CD4-positive, alpha-beta T cell (primary cell): ENCODE results near the gene YBX1. TPM values are rescaled to one million over a fixed set of nuclear protein-coding genes. Genes with fewer than 3 reads are reported as not detected.

Source experiments
- ATAC-seq: fragments of 200-7000 bp; cut with Tn5 transposase; one replicate; pipeline ENCODE4 v1.10.0; 2022; ENCODE audit warnings: mild to moderate bottlenecking; ENCODE audit not compliant: poor library complexity
- CTCF ChIA-PET: fragments of 350-600 bp; sonication (Branson Sonifier 250); formaldehyde crosslinking; loops from one replicate; lab custom pipeline; 2021; ENCODE audit warnings: antibody characterized with exemption, inconsistent platforms; lab: Charles Lee
- POLR2A ChIA-PET: fragments of 350-600 bp; sonication (Branson Sonifier 250); formaldehyde crosslinking; loops from one replicate; lab custom pipeline; 2021; ENCODE audit warnings: antibody characterized with exemption, inconsistent platforms; lab: Charles Lee
- DNase-seq, 14 experiments: peaks; one replicate each; pipeline ENCODE4 v3.0.0-alpha.2; 2013 to 2020; ENCODE audit warnings: mixed read lengths in 2 of 14
- H3K27ac ChIP-seq, 2 donors: one replicate each; pipeline versions ENCODE4 v1.5.1 to v1.7.0; 2013; ENCODE audit warnings: low read length in 2 of 2, low read depth in 1 of 2, mild to moderate bottlenecking in 1 of 2
- H3K27me3 ChIP-seq, 2 experiments: 1 replicate in 1 of 2; 2 replicates in 1 of 2; pipeline versions ENCODE4 v1.6.1 to v1.7.0; 2013; ENCODE audit warnings: low read length in 2 of 2, control low read depth in 1 of 2, mild to moderate bottlenecking in 1 of 2, moderate library complexity in 1 of 2; ENCODE audit not compliant: insufficient read depth in 2 of 2, control insufficient read depth in 1 of 2
- H3K36me3 ChIP-seq: one replicate; pipeline ENCODE4 v1.6.1; 2013; ENCODE audit warnings: low read length, control low read depth; ENCODE audit not compliant: insufficient read depth
- H3K4me1 ChIP-seq: one replicate; pipeline ENCODE4 v1.6.1; 2013; ENCODE audit warnings: low read length, control low read depth; ENCODE audit not compliant: insufficient read depth
- H3K4me3 ChIP-seq: one replicate; pipeline ENCODE4 v1.5.1; 2013; ENCODE audit warnings: mild to moderate bottlenecking, low read length, moderate library complexity
- H3K9me3 ChIP-seq, 2 experiments: 1 replicate in 1 of 2; 2 replicates in 1 of 2; pipeline versions ENCODE4 v1.6.1 to v1.7.0; 2013; ENCODE audit warnings: low read length in 2 of 2, mild to moderate bottlenecking in 2 of 2, control low read depth in 1 of 2, moderate library complexity in 1 of 2; ENCODE audit not compliant: control insufficient read depth in 1 of 2, insufficient read depth in 1 of 2
- H3K27ac Mint-ChIP-seq: one replicate; pipeline ENCODE4 v1.8.0; 2020; ENCODE audit warnings: mixed read lengths
- H3K27me3 Mint-ChIP-seq: one replicate; pipeline ENCODE4 v1.8.0; 2021; ENCODE audit warnings: mixed read lengths
- H3K36me3 Mint-ChIP-seq: one replicate; pipeline ENCODE4 v1.8.0; 2021; ENCODE audit warnings: low read depth, mixed read lengths
- H3K4me1 Mint-ChIP-seq: one replicate; pipeline ENCODE4 v1.8.0; 2021; ENCODE audit warnings: low read depth, mixed read lengths
- H3K4me3 Mint-ChIP-seq: one replicate; pipeline ENCODE4 v1.8.0; 2020; ENCODE audit warnings: mild to moderate bottlenecking, mixed read lengths
- H3K9me3 Mint-ChIP-seq: one replicate; pipeline ENCODE4 v1.8.0; 2020; ENCODE audit warnings: mixed read lengths
- intact Hi-C, 2 experiments: fragments of 100-400 bp; cut with DNase I in 1 of 2; cut with micrococcal nuclease in 1 of 2; formaldehyde crosslinking; loops; one replicate each; pipeline versions ENCODE4 v1.15.1 to v1.9.0; 2023 to 2025; cut with DNase I, micrococcal nuclease
- total RNA-seq, 174 experiments: library from RNA in 2 of 174; stranded (reverse) in 2 of 174; gene quantifications; one replicate each; pipeline ENCODE4 v1.2.3 and lab custom pipeline; 2021 to 2026
- TF ChIP-seq, protein P1 (sequence below): fragments of 200-600 bp; IDR thresholded peaks from one replicate; pipeline ENCODE4 v1.8.0; 2022; ENCODE audit warnings: antibody characterized with exemption, mild to moderate bottlenecking

Gene YBX1
- total RNA-seq, 2 experiments from 2014 or later: 372 to 389 TPM

GRCh38 chr1:42732126-42732680 lies 50.0 kb downstream of the YBX1 start:
- Mint-ChIP-seq H3K4me3 (no peak overlapping the region), H3K27me3 (no peaks in the 10 kb centered on the region), H3K36me3 (no peaks in the 10 kb centered on the region), H3K4me1 (peaks cover 6% of the 10 kb centered on the region), H3K9me3 (no peaks in the 10 kb centered on the region), H3K27ac (no peak overlapping the region)
- Histone ChIP-seq H3K27ac (no peak overlapping the region), H3K36me3 (no peaks in the 10 kb centered on the region), H3K4me3 (no peak overlapping the region), H3K4me1 (peaks cover 4% of the 10 kb centered on the region), H3K9me3 (no peaks in the 10 kb centered on the region), H3K27me3 (no peaks in the 10 kb centered on the region)
- ChIA-PET POLR2A (no interaction called here), CTCF (no interaction called here)
- no peak for ATAC-seq
- DNase-seq: no peak
- TF ChIP-seq, protein P1, sequence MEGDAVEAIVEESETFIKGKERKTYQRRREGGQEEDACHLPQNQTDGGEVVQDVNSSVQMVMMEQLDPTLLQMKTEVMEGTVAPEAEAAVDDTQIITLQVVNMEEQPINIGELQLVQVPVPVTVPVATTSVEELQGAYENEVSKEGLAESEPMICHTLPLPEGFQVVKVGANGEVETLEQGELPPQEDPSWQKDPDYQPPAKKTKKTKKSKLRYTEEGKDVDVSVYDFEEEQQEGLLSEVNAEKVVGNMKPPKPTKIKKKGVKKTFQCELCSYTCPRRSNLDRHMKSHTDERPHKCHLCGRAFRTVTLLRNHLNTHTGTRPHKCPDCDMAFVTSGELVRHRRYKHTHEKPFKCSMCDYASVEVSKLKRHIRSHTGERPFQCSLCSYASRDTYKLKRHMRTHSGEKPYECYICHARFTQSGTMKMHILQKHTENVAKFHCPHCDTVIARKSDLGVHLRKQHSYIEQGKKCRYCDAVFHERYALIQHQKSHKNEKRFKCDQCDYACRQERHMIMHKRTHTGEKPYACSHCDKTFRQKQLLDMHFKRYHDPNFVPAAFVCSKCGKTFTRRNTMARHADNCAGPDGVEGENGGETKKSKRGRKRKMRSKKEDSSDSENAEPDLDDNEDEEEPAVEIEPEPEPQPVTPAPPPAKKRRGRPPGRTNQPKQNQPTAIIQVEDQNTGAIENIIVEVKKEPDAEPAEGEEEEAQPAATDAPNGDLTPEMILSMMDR: no peak
- intact Hi-C loops: no loop called here

DNA sequence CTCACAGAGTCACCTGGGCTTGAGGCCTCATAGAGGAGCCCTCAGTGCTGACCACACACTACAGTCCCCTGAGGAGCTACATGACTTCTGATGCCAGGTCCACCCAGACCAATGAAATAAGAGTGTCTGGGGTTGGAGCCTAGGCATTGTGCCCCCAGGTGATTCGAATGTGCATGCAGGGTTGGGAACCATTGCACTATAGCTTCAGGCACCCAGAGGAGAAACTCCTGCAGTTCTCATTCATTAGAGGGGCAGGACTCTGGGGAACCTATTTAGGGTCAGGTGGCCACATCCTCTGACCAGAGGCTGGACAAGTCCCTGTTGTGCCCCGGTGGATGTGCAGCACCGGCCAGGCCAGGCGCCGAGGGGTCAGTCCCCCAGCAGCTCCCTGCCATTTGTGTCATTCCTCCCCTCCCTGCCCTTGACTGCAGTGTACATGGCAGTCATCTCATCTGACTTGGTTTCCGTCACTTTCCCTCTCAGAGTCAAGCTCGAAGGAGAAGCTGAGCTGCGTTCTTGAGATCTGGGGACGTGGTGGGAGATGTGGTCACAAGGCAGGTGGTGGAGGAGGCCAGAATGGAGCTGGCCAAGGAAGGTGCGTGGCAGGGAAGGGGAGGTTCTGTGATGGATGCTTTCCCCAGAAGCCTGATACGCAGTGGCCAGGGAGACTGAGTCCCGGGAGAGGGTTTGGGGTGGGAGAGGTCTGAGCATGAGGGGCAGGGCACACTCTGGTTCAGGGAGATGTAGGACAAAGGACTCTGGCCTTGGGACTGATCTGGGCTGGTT lies 51.4 kb downstream of the YBX1 start:
- H3K27me3 ChIP-seq: no peaks in the 10 kb centered on the region
- intact Hi-C loops: no loop called here
- Mint-ChIP-seq H3K36me3 (no peaks in the 10 kb centered on the region), H3K9me3 (no peaks in the 10 kb centered on the region), H3K4me3 (no peak overlapping the region), H3K27ac (no peak overlapping the region), H3K4me1 (peaks cover 9% of the 10 kb centered on the region), H3K27me3 (no peaks in the 10 kb centered on the region)
- TF ChIP-seq, protein P1: no peak
- ChIA-PET POLR2A (no interaction called here), CTCF (no interaction called here)
- ATAC-seq: no peak
- H3K4me3 ChIP-seq: no peak overlapping the region
- H3K4me1 ChIP-seq: peaks cover 7% of the 10 kb centered on the region
- H3K36me3 ChIP-seq: no peaks in the 10 kb centered on the region
- H3K27ac ChIP-seq: no peak overlapping the region
- DNase-seq: no peak
- H3K9me3 ChIP-seq: no peaks in the 10 kb centered on the region

- H3K36me3 ChIP-seq: no peaks in the 10 kb centered on the region
- Mint-ChIP-seq H3K36me3 (no peaks in the 10 kb centered on the region), H3K4me1 (peaks cover 9% of the 10 kb centered on the region), H3K27me3 (no peaks in the 10 kb centered on the region), H3K4me3 (no peak overlapping the region), H3K27ac (no peak overlapping the region), H3K9me3 (no peaks in the 10 kb centered on the region)
- TF ChIP-seq, protein P1: no peak
- intact Hi-C loops: no loop called here
- no peaks in the 10 kb centered on the region for H3K27me3 ChIP-seq
- no peaks in the 10 kb centered on the region for H3K9me3 ChIP-seq
- ATAC-seq (no peak), DNase-seq (no peak)
- CTCF ChIA-PET: no interaction called here
- no peak overlapping the region for H3K27ac ChIP-seq
- POLR2A ChIA-PET: no interaction called here
- H3K4me1 ChIP-seq: peaks cover 7% of the 10 kb centered on the region
- no peak overlapping the region for H3K4me3 ChIP-seq
These were observed 52.2 kb downstream of the YBX1 start for GRCh38 chr1:42734201-42735035.
